ENCODE results near the gene PEX16. TPM values are rescaled to one million over a fixed set of nuclear protein-coding genes. Genes with fewer than 3 reads are reported as not detected.
"Not testable (repeated sequence)": the region's sequence is repeated elsewhere in the genome, so short reads cannot be mapped to it uniquely, and the experiment has no call there.

PEX16 gene
- total RNA-seq, 2 experiments from 2014 or later: 47.1 to 51.1 TPM

DNA sequence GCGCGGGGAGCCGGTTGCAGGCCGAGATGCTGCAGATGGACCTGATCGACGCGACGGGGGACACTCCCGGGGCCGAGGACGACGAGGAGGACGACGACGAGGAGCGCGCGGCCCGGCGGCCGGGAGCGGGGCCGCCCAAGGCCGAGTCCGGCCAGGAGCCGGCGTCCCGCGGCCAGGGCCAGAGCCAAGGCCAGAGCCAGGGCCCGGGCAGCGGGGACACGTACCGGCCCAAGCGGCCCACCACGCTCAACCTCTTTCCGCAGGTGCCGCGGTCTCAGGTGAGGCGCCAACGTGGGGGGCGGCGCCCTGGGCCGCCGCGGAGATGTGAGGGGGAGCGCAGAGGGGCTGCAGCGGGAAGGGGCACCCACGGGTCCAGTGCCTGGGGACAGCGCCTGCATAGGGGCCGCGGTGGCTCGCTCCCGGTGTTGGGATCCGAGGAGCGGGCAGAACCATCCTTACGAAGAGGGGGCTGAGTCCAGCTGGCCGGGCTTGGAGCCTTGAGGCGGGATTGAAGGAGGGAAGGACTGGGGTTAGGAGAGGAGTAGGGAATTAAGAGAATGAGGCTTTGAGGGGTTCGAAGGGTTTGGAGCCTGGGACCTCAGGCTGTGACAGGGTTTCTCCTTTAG, 17.4 kb downstream of the PEX16 start:
- H3K9me3 Mint-ChIP-seq; H3K36me3 Mint-ChIP-seq (ENCODE audit: low read depth); DNase-seq; H3K4me1 Mint-ChIP-seq; POLR2A ChIA-PET: not testable (repeated sequence)
- H3K4me3 Mint-ChIP-seq: peak overlapping the region; percentile 49
- peak overlapping the region; percentile 26 for H3K27ac Mint-ChIP-seq
- CTCF ChIA-PET: interaction anchor here (1.2 kb wide), 1 partner anchor 13 kb away, joined by 3 read pairs; no protein-coding TSS in a partner anchor
- peaks cover 30% of the 10 kb centered on the region for H3K27me3 Mint-ChIP-seq

DNA sequence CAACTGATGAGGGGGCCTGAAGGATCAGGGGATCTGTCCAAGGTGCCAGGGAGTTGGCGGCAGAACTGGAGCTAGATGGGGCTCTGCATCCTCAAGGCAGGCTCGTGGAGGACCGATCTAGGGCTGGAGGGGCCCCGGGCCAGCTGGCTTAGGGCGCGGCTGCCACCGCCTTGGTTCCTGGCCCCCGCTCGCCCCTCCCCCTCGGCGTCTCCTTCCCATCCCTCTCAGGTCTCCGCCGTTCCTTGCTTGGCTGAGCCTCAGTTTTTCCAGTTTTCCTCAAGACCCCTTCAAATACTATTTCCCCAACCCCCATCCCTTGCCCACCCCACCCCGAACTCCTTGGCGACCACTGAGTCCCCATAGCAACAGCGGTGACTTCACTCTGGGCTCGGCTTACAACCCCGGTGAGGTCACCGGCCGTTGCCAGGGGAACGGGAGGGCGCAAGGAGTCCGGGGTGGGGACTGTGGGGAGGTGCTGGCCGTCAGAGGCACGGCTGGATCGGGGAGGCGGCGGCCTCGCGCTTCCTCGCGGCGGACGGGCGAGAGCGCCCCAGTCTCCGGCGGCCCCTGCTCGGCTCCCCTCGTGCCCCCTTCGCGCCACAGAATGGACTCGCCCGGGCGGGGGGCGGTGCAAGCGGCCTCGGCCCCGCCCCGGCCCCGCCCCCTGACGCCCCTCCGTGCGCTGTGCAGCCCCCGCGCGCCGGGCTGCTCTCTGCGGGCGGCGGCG, 18.1 kb downstream of the PEX16 start:
- POLR2A ChIA-PET: no interaction called here
- H3K27me3 Mint-ChIP-seq: peaks cover 33% of the 10 kb centered on the region

DNA sequence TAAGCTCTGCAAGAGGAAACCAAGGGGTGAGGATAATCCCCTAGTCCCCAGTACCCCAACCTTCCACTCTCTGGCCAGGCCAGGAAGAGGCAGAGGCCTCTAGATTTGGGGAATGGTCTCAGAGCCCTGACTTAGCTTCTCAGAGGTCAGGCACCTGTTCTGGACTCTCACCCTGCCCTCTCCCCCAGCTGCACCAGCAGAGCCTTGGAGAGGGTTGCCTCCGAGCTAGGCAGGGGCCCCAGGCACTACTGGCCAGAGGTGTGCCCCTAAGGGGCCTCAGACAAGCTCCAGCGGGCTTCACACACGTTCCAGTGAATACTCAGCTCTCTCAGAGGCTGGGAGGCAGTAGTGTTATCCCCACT, 18.6 kb downstream of the PEX16 start:
- Mint-ChIP-seq H3K27me3 (peaks cover 33% of the 10 kb centered on the region), H3K27ac (no peak overlapping the region), H3K4me3 (peak overlapping the region; percentile 45), H3K36me3 (ENCODE audit: low read depth) (no peaks in the 10 kb centered on the region), H3K4me1 (peaks cover 7% of the 10 kb centered on the region), H3K9me3 (no peaks in the 10 kb centered on the region)
- POLR2A ChIA-PET: no interaction called here
- no peak for DNase-seq
- CTCF ChIA-PET: interaction anchor here (0.5 to 1.4 kb wide), 7 partner anchors 8 to 218 kb away, joined by 3 to 4 read pairs (median 3); no protein-coding TSS in a partner anchor

More for the DNA sequence above, 18.1 kb downstream of the PEX16 start:
- Mint-ChIP-seq H3K36me3 (ENCODE audit: low read depth) (no peaks in the 10 kb centered on the region), H3K4me3 (peak overlapping the region; percentile 45), H3K27ac (no peak overlapping the region), H3K4me1 (peaks cover 7% of the 10 kb centered on the region), H3K9me3 (no peaks in the 10 kb centered on the region)
- CTCF ChIA-PET: interaction anchor here (0.7 to 1.1 kb wide), 3 partner anchors 37 to 217 kb away, joined by 3 read pairs; no protein-coding TSS in a partner anchor
- DNase-seq: peak; percentile 69

DNA sequence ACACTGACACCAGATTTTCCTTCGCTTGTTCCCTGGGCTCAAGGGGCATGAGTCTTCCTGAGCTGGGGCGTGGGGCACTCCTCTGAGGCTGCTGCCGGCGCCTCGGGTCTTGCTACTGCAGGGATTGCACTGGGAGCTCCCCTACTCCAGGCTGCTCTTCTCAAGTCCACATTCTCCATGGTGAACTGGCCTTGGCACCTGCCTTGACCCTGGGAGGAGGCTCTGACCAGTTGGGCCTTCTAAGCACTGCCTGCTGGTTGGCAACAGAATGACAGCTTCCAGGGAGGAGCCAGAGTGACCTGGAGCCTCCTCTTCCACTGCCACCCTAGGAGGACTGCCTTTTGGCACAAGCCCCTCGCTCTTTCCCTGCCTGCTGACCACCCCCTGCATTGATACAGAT, 20.1 kb downstream of the PEX16 start:
- Mint-ChIP-seq H3K4me1 (peaks cover 7% of the 10 kb centered on the region), H3K36me3 (ENCODE audit: low read depth) (no peaks in the 10 kb centered on the region), H3K27me3 (peaks cover 36% of the 10 kb centered on the region), H3K9me3 (no peaks in the 10 kb centered on the region), H3K27ac (no peak overlapping the region), H3K4me3 (no peak overlapping the region)
- CTCF ChIA-PET: interaction anchor here (1.4 to 1.6 kb wide), 2 partner anchors 9 to 10 kb away, joined by 4 to 6 read pairs; no protein-coding TSS in a partner anchor
- POLR2A ChIA-PET: no interaction called here
- DNase-seq: no peak

DNA sequence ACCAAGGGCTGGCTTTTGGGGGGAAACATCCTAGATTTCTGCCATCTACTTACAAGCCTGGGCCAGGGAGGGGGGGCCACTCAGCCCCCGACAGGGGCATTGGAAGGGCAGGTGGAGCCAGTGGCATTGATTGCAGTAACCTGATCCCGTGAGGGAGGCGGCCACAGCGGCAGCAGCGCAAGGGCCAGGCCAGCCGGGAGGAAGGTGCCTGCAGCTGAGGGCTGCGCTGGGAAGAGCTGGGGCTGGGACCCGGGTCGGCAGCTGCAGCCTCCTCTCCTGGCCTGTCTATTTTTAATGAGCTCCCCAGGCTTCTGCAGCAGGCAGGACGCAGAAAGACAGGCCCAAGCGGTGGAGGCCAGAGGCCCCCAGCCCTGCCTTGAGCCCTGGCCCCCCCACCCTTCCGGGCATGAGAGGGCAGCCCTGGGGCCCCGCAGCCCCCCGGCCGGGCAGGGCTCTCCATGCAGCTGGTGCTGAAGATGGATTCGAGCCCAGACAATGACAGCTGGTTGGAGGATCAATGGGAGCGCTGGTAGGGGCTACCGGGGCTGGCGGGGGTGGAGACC, 21.2 kb downstream of the PEX16 start:
- ChIA-PET CTCF (interaction anchor here (0.9 to 1.6 kb wide), 4 partner anchors 9 to 593 kb away, joined by 3 to 6 read pairs (median 4); partner anchors contain the start of gene CRY2), POLR2A (interaction anchor here (0.6 kb wide), 1 partner anchor 96 kb away, joined by 3 read pairs; no protein-coding TSS in a partner anchor)
- Mint-ChIP-seq H3K36me3 (ENCODE audit: low read depth) (no peaks in the 10 kb centered on the region), H3K9me3 (no peaks in the 10 kb centered on the region), H3K27me3 (peaks cover 31% of the 10 kb centered on the region), H3K27ac (no peak overlapping the region), H3K4me1 (peaks cover 7% of the 10 kb centered on the region), H3K4me3 (no peak overlapping the region)
- no peak for DNase-seq

DNA sequence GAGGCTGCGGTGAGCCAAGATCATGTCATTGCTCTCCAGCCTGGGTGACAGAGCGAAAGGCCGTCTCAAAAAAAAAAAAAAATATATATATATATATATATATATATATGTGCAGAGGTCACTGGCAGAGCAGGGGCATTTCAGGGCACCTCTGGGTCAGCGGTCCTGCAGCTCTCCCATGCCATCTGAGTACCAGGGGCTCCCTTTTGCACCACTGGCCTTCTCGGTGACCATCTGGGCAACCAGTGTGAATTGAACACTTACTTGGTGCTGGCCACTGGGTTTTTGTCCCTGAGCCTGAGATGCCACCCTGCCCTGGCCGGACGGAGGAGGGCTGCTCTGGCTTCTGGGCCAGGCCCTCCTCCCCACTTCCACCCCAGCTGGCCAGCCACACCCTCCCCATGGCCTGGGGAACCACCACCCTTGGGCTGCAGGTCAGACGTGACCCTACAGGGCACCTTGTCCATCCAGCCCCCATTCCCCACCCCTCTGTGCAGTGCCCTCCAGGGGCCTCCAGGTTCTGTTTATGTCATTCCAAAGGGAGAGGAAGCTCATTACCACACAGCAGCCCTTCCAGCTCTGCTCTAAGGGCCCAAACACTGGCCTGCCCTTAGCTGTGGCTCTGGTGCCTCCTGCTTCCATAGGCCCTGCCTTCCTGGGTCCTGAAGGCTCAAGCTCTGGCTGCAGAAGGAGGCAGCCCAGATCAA, 22.0 kb downstream of the PEX16 start:
- H3K27me3 Mint-ChIP-seq: peaks cover 23% of the 10 kb centered on the region
- H3K36me3 Mint-ChIP-seq (ENCODE audit: low read depth): no peaks in the 10 kb centered on the region
- no peak overlapping the region for H3K27ac Mint-ChIP-seq
- H3K4me1 Mint-ChIP-seq: peaks cover 6% of the 10 kb centered on the region
- POLR2A ChIA-PET: no interaction called here
- no peaks in the 10 kb centered on the region for H3K9me3 Mint-ChIP-seq
- no peak for DNase-seq
- CTCF ChIA-PET: interaction anchor here (0.5 to 1.6 kb wide), 5 partner anchors 9 to 594 kb away, joined by 3 to 6 read pairs (median 3); partner anchors contain the start of gene CRY2
- no peak overlapping the region for H3K4me3 Mint-ChIP-seq

DNA sequence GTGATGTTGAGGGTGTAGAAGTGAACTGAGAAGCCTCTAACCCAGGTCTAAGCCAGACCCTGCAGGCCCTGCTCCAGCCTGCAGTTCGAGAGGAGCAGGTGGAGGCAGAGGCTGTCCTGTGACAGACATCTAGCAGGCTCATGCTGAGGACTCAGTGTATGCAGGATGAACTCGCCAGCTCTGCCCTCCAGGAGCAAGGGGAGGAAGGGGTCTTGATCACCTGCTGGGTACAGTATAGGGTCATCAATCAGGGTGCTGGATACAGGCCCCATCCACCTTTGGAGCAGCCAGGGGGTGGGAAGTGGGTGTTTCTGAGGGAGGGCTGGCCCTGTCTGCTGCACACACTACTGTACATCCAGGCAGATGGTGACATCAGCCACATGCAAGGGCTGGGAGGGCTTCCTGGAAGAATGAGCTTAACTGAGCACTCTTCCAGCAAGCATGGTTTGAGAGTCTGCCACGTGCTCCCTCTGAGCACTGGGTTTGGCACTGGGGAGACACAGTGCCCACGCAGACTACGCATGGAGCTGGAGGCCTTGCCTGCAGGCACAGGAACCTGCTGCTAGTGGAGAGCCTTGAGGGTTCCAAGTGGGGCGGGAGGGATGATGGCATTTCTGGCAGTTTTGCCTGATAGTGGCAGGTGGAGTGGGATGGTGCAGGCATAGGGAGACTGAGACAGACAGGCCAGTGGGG, 23.0 kb downstream of the PEX16 start:
- Mint-ChIP-seq H3K4me1 (peaks cover 2% of the 10 kb centered on the region), H3K36me3 (ENCODE audit: low read depth) (no peaks in the 10 kb centered on the region), H3K4me3 (no peak overlapping the region), H3K27me3 (peaks cover 19% of the 10 kb centered on the region), H3K27ac (no peak overlapping the region), H3K9me3 (no peaks in the 10 kb centered on the region)
- no peak for DNase-seq
- ChIA-PET CTCF (interaction anchor here (0.5 to 0.8 kb wide), 2 partner anchors 18 to 53 kb away, joined by 3 read pairs; no protein-coding TSS in a partner anchor), POLR2A (no interaction called here)

DNA sequence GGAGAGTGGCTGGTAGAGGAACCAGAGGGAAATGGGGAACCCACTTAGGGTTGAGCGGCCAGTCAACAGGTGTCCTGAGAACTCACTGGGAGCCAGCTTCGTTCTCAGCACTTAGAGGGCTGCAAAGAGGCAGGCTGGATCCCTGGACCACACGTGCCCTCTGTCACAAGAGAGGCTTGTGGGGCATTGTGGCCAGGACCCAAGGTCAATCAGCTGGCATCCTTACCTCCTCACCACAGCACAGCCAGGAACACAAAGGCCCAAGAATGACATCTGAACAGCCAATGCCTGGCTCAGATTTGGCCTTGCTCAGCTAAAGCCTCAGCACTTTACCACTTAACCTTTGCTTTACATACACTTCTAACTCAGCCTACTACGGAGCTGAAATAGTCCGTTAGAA, 24.8 kb downstream of the PEX16 start:
- no peak for DNase-seq
- Mint-ChIP-seq H3K27me3 (peaks cover 7% of the 10 kb centered on the region), H3K36me3 (ENCODE audit: low read depth) (no peaks in the 10 kb centered on the region), H3K4me1 (no peaks in the 10 kb centered on the region), H3K27ac (no peak overlapping the region), H3K9me3 (no peaks in the 10 kb centered on the region), H3K4me3 (no peak overlapping the region)
- POLR2A ChIA-PET: no interaction called here
- CTCF ChIA-PET: interaction anchor here (0.5 to 1.2 kb wide), 4 partner anchors 13 to 665 kb away, joined by 3 read pairs; no protein-coding TSS in a partner anchor

DNA sequence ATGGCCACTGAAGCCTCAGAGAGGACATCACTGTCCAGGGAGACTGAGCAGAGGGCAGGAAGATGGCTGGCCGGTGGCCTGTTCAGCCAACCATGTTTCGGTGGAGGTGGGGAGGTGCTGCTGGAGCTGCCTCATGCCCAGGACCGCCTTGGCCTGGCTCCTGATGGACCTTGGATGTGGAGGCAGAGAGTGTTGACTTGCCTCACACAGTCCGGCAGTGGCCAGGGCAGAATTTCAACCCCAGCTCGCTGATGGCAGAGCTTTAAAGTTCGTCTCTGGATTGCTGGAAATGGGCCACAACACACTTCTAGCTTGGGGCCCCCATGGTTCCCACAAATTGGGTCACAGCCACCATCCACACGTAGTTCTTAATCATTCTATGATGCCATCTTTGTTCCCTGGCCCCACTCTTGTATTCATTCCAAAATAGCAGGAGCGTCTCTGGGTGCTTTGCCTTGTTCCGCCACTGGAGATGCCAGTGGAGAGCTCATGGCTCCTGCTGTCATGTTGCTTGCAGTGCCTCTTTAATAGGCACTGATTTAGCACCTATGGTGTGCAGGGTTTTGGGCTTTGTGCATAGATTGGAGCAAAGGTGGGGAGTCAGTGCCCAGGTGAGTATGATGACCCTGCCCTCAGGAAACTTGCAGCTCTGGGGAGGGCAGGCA, 26.7 kb downstream of the PEX16 start:
- H3K9me3 Mint-ChIP-seq: no peaks in the 10 kb centered on the region
- ChIA-PET POLR2A (no interaction called here), CTCF (interaction anchor here (0.5 to 1.3 kb wide), 4 partner anchors 8 to 222 kb away, joined by 3 to 5 read pairs (median 4); no protein-coding TSS in a partner anchor)
- DNase-seq: no peak
- H3K27ac Mint-ChIP-seq: no peak overlapping the region
- H3K27me3 Mint-ChIP-seq: peaks cover 6% of the 10 kb centered on the region
- H3K4me3 Mint-ChIP-seq: no peak overlapping the region
- no peaks in the 10 kb centered on the region for H3K4me1 Mint-ChIP-seq
- H3K36me3 Mint-ChIP-seq (ENCODE audit: low read depth): no peaks in the 10 kb centered on the region

DNA sequence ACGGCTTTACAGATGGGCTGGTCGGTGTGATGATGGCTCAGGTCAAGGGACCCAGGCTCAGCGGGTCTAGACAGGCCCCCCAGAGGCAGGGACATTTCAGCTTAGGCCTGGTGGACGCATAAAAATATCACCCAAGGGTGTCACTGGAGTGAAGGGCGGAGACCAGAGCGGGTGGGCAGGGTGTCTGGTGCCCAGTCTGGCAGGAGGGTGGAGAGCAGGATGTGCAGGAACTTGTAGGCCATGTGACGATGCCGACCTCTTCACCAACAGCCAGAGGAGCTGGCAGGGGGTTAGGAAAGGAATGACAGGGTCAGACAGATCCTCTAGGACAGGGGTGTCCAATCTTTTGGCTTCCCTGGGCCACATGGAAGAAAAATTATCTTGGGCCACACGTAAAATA, 27.7 kb downstream of the PEX16 start:
- Mint-ChIP-seq H3K4me3 (no peak overlapping the region), H3K27me3 (peaks cover 5% of the 10 kb centered on the region), H3K36me3 (ENCODE audit: low read depth) (no peaks in the 10 kb centered on the region), H3K9me3 (no peaks in the 10 kb centered on the region), H3K27ac (no peak overlapping the region), H3K4me1 (peaks cover 4% of the 10 kb centered on the region)
- no peak for DNase-seq
- ChIA-PET POLR2A (no interaction called here), CTCF (no interaction called here)

DNA sequence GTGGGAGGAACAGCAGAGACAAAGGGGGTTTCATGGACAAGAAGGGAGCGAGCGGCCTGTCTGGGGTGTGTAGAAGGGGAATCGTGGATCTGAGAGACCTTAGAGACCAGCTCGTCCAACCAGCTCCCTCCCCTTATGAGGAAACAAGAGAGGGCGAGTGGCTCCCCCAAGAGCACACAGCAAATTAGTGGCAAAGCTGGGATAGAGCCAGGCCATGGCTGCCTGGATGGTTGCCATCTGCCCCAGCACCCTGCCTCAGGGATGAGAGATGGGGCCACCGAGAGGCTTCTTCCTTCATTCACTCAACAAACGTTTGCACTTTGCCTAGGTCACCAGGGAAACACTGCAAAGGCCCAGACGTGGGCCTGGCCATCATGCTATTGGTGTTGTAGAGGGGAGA, 28.1 kb downstream of the PEX16 start:
- Mint-ChIP-seq H3K27ac (no peak overlapping the region), H3K36me3 (ENCODE audit: low read depth) (no peaks in the 10 kb centered on the region), H3K9me3 (no peaks in the 10 kb centered on the region), H3K4me3 (no peak overlapping the region), H3K4me1 (peaks cover 8% of the 10 kb centered on the region), H3K27me3 (peaks cover 3% of the 10 kb centered on the region)
- ChIA-PET POLR2A (no interaction called here), CTCF (interaction anchor here (1.7 kb wide), 1 partner anchor 9 kb away, joined by 4 read pairs; no protein-coding TSS in a partner anchor)
- no peak for DNase-seq

DNA sequence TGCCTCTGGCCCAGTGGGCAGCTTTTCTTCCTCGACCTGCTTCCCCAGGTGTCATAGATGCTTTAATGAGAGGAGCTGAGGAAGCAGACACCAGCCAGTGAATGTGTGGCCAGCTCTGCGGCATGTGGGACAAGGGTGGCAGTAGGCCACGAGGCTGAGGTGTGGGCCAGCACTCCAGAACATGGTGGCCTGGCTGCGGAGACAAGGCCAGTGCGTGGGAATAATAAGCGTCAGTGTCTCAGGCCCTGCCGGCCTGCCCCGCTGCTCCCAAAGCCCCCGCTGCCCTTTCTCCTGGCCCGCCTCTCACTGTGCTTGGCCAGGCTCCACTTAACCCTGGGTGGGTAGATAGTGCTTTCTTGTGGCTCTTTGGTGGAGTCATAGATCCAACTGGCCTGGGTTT, 30.1 kb downstream of the PEX16 start:
- no peak overlapping the region for H3K4me3 Mint-ChIP-seq
- no peaks in the 10 kb centered on the region for H3K36me3 Mint-ChIP-seq (ENCODE audit: low read depth)
- H3K4me1 Mint-ChIP-seq: peaks cover 9% of the 10 kb centered on the region
- H3K27me3 Mint-ChIP-seq: no peaks in the 10 kb centered on the region
- no peaks in the 10 kb centered on the region for H3K9me3 Mint-ChIP-seq
- CTCF ChIA-PET: interaction anchor here (0.6 to 1.6 kb wide), 3 partner anchors 9 to 56 kb away, joined by 3 to 6 read pairs (median 3); no protein-coding TSS in a partner anchor
- no peak overlapping the region for H3K27ac Mint-ChIP-seq
- no peak for DNase-seq
- POLR2A ChIA-PET: no interaction called here

Measured in activated CD4-positive, alpha-beta T cell treated with anti-CD3 and anti-CD28 coated beads, Interleukin-2, amount 10 ng/mL, durations not matched to agents 7 days and 5 days (primary cell).